Naive thymus-derived CD8-positive, alpha-beta T cell (primary cell): ENCODE results near the gene MDFIC. TPM values are rescaled to one million over a fixed set of nuclear protein-coding genes. Genes with fewer than 3 reads are reported as not detected.

Source experiments
- ATAC-seq, 2 donors: fragments of 150-1000 bp; cut with Tn5 transposase in 1 of 2; sonication (Bioruptor Pico), chemical (Tn5 transposase) in 1 of 2; 1 replicate in 1 of 2; 2 replicates in 1 of 2; pipeline ENCODE4 v1.10.0; 2021; ENCODE audit warnings: mild to moderate bottlenecking in 2 of 2, moderate library complexity in 2 of 2
- POLR2A ChIA-PET: fragments of 350-600 bp; sonication (Branson Sonifier 250); formaldehyde crosslinking; loops from one replicate; lab custom pipeline; 2021; ENCODE audit warnings: antibody characterized with exemption; lab: Charles Lee
- DNase-seq, 10 donors: peaks; one replicate each; pipeline versions ENCODE4 v3.0.0 to v3.0.0-alpha.2; 2020 to 2022
- H3K27ac Mint-ChIP-seq, 10 donors: one replicate each; pipeline ENCODE4 v1.8.0; 2020 to 2022; ENCODE audit warnings: mild to moderate bottlenecking in 10 of 10, mixed read lengths in 10 of 10, moderate library complexity in 4 of 10, inconsistent platforms in 1 of 10
- H3K27me3 Mint-ChIP-seq, 5 donors: one replicate each; pipeline ENCODE4 v1.8.0; 2021 to 2022; ENCODE audit warnings: mixed read lengths in 5 of 5
- H3K36me3 Mint-ChIP-seq, 3 donors: one replicate each; pipeline ENCODE4 v1.8.0; 2020 to 2022; ENCODE audit warnings: mixed read lengths in 3 of 3, mild to moderate bottlenecking in 2 of 3, inconsistent platforms in 1 of 3
- H3K4me1 Mint-ChIP-seq, 4 donors: one replicate each; pipeline ENCODE4 v1.8.0; 2021 to 2022; ENCODE audit warnings: mixed read lengths in 4 of 4
- H3K4me3 Mint-ChIP-seq, 10 donors: one replicate each; pipeline ENCODE4 v1.8.0; 2020 to 2022; ENCODE audit warnings: mild to moderate bottlenecking in 10 of 10, mixed read lengths in 10 of 10, moderate library complexity in 6 of 10, inconsistent platforms in 1 of 10
- H3K9me3 Mint-ChIP-seq, 9 donors: one replicate each; pipeline ENCODE4 v1.8.0; 2020 to 2022; ENCODE audit warnings: mixed read lengths in 9 of 9, mild to moderate bottlenecking in 3 of 9, inconsistent platforms in 1 of 9, moderate library complexity in 1 of 9
- polyA plus RNA-seq, 3 donors: library from polyadenylated mRNA; unstranded; fragments of 300-500 nt; fragmentation: Illumina TruSeq; gene quantifications; one replicate each; pipeline ENCODE4 v1.2.3, GENCODE V29; 2021
- total RNA-seq, 8 experiments: library from RNA in 2 of 8; stranded (reverse) in 2 of 8; gene quantifications; one replicate each; pipeline ENCODE4 v1.2.3 and lab custom pipeline; 2021 to 2026

Gene MDFIC
- total and polyA plus RNA-seq, 5 experiments from 2014 or later, result 22.1 to 66.5 (median 41.5) TPM

DNA sequence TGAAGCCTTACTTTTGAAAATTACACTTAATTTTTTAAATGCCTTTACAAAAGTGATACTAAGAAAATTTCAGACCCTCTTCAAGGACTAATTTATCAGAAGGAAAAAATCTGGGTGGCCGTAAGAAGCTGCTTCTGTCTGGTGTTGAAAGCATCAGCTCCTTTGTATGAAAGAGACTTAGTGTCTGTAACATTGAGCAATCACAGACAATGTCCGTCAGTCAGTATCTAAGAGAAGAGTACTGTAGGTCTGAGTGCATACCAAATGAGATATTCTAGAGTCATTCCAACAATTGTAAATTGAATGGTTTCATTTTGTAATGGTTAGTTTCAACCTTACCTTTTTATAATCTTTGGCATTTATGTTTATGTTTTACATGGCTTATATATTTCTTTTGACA, 11.1 kb upstream of the MDFIC start:
- peaks cover 0 to 1% (median under 1%) of the 10 kb centered on the region in 4 donors for H3K4me1 Mint-ChIP-seq
- H3K27me3 Mint-ChIP-seq, result no peaks in the 10 kb centered on the region

GRCh38 chr7:114911411-114911810, 10.5 kb upstream of the MDFIC start:
- Mint-ChIP-seq H3K36me3 (no peaks in the 10 kb centered on the region), H3K4me3 (no peak overlapping the region), H3K27ac (no peak overlapping the region), H3K27me3 (no peaks in the 10 kb centered on the region), H3K4me1 (peaks cover 3 to 7% (median 5%) of the 10 kb centered on the region in 4 donors), H3K9me3 (no peaks in the 10 kb centered on the region)
- no peak for DNase-seq
- no peak for ATAC-seq
- POLR2A ChIA-PET, result no interaction called here

More for the DNA sequence above, 11.1 kb upstream of the MDFIC start:
- DNase-seq, result no peak
- Mint-ChIP-seq H3K36me3 (no peaks in the 10 kb centered on the region), H3K9me3 (no peaks in the 10 kb centered on the region), H3K4me3 (no peak overlapping the region), H3K27ac (no peak overlapping the region)
- ATAC-seq, result no peak
- POLR2A ChIA-PET, result no interaction called here

DNA sequence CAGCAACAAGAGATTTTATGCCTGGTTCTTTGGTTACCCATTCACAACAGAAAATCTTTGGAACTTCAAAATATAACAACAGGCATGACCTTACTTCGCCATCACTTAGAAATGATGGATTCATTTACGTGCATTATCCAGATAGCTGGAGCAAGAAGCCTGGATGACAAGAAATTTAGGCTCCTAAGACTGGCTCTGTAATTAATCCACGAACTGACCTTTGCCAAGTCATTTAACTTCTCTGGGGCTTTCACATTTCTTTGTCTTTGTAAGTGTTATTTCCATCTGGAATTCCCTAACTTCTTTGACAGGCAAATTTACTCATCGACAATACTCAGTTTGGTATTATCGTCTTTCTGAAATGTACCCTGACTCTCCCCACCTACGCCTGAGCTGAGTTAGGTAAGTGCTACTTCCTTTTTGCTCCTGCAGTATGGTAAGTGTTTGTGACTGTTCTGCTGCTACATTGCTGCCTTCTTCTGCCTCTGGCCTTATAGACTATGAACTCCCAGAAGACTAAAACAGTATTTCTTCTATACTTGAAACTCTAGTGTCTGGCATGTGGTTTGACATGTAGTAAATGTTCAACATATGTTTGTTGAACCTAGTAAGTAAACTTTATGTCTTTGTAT, 5.5 kb upstream of the MDFIC start:
- H3K27me3 Mint-ChIP-seq, result no peaks in the 10 kb centered on the region
- H3K36me3 Mint-ChIP-seq, result no peaks in the 10 kb centered on the region
- POLR2A ChIA-PET, result no interaction called here
- peak overlapping the region in 9 of 10 donors; percentile 8 to 74 (median 28) for H3K4me3 Mint-ChIP-seq
- no peaks in the 10 kb centered on the region for H3K9me3 Mint-ChIP-seq
- DNase-seq (no peak), ATAC-seq (peak; percentile 66 to 70)
- peak overlapping the region in 8 of 10 donors; percentile 54 to 94 (median 75) for H3K27ac Mint-ChIP-seq
- peaks cover 11 to 27% (median 18%) of the 10 kb centered on the region in 4 donors for H3K4me1 Mint-ChIP-seq

DNA sequence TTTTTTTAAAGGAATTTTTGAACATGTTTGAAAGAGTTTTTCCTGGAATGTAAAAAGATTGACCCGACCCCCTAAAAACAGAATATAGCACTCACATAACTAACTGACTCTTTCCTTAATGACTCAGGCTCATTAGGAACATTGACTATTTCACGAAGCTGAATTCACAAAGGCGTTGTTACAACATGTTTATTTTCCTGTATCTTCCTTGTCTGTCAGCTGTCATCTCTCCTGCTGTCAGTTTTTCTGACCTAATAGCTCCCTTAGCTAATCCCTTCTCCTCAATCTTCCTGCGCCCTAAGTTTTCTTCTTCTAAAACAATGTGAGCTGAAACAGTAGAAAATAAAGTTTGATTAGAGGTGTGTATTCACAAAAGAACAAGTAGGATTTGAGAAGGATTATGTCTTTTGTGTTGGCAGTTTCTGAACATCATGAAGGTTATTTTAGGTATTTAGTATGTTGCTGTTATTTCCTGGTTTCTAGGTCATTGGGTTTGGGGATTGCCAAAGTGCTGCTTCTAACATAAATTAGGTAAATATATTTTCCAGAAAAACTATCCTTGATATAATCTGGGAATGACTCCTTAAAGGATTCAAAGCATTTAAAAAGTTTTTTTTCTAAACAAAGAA, 4.6 kb upstream of the MDFIC start:
- Mint-ChIP-seq H3K4me1 (peaks cover 16 to 30% (median 24%) of the 10 kb centered on the region in 4 donors), H3K36me3 (no peaks in the 10 kb centered on the region), H3K27ac (peak overlapping the region in 5 of 10 donors; percentile 9 to 80 (median 66)), H3K27me3 (no peaks in the 10 kb centered on the region), H3K9me3 (no peaks in the 10 kb centered on the region), H3K4me3 (no peak overlapping the region)
- ATAC-seq (no peak), DNase-seq (no peak)
- POLR2A ChIA-PET, result no interaction called here

GRCh38 chr7:114919587-114919986, 2.3 kb upstream of the MDFIC start:
- Mint-ChIP-seq H3K36me3 (no peaks in the 10 kb centered on the region), H3K4me1 (peaks cover 16 to 42% (median 36%) of the 10 kb centered on the region in 4 donors), H3K4me3 (no peak overlapping the region), H3K27ac (peak overlapping the region in 8 of 10 donors; percentile 18 to 64 (median 51)), H3K9me3 (no peaks in the 10 kb centered on the region), H3K27me3 (no peaks in the 10 kb centered on the region)
- DNase-seq (no peak), ATAC-seq (no peak)
- POLR2A ChIA-PET, result no interaction called here

GRCh38 chr7:114921631-114922025, 266 bp upstream of the MDFIC start:
- ATAC-seq (no peak), DNase-seq (no peak)
- H3K9me3 Mint-ChIP-seq, result no peaks in the 10 kb centered on the region
- H3K4me3 Mint-ChIP-seq, result peak overlapping the region; percentile 87 to 97 (median 92)
- POLR2A ChIA-PET, result no interaction called here
- H3K36me3 Mint-ChIP-seq, result no peaks in the 10 kb centered on the region
- no peaks in the 10 kb centered on the region for H3K27me3 Mint-ChIP-seq
- H3K4me1 Mint-ChIP-seq, result peaks cover 17 to 52% (median 44%) of the 10 kb centered on the region in 4 donors
- H3K27ac Mint-ChIP-seq, result peak overlapping the region in 9 of 10 donors; percentile 89 to 94 (median 92)

GRCh38 chr7:114922652-114923402, 933 bp downstream of the MDFIC start:
- H3K9me3 Mint-ChIP-seq, result no peaks in the 10 kb centered on the region
- peak overlapping the region; percentile 88 to 97 (median 92) for H3K4me3 Mint-ChIP-seq
- peak overlapping the region; percentile 72 to 98 (median 93) for H3K27ac Mint-ChIP-seq
- peak; percentile 79 to 80 for ATAC-seq
- peak; percentile 16 to 74 (median 37) for DNase-seq
- H3K27me3 Mint-ChIP-seq, result no peaks in the 10 kb centered on the region
- peaks cover 16 to 49% (median 40%) of the 10 kb centered on the region in 4 donors for H3K4me1 Mint-ChIP-seq
- H3K36me3 Mint-ChIP-seq, result no peaks in the 10 kb centered on the region
- POLR2A ChIA-PET, result interaction anchor here (1.5 kb wide), 2 partner anchors 9 to 57 kb away, joined by 4 read pairs; no protein-coding TSS in a partner anchor

DNA sequence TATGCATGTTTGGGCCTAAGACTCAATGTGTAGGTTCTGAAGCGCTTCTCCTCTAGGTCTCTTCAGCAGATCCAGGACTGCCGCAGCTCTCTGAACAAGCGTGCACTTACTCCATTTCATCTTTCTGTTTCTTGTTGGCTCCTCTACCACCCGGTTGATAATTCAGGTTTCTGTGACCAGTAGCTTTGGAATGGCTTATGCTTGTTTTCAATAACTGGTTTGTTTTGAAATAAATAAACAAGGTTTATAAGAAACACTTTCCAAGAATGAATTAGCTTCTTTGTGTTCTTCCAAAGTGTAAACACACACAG, 1.5 kb downstream of the MDFIC start:
- H3K4me1 Mint-ChIP-seq, result peaks cover 16 to 44% (median 40%) of the 10 kb centered on the region in 4 donors
- no peaks in the 10 kb centered on the region for H3K36me3 Mint-ChIP-seq
- H3K27me3 Mint-ChIP-seq, result no peaks in the 10 kb centered on the region
- peak in 1 of 10 donors; percentile 5 for DNase-seq
- ATAC-seq, result peak; percentile 52 to 62
- H3K9me3 Mint-ChIP-seq, result no peaks in the 10 kb centered on the region
- POLR2A ChIA-PET, result interaction anchor here (1.5 kb wide), 2 partner anchors 8 to 57 kb away, joined by 4 read pairs; no protein-coding TSS in a partner anchor
- H3K4me3 Mint-ChIP-seq, result peak overlapping the region; percentile 85 to 97 (median 92)
- peak overlapping the region; percentile 44 to 98 (median 93) for H3K27ac Mint-ChIP-seq

DNA sequence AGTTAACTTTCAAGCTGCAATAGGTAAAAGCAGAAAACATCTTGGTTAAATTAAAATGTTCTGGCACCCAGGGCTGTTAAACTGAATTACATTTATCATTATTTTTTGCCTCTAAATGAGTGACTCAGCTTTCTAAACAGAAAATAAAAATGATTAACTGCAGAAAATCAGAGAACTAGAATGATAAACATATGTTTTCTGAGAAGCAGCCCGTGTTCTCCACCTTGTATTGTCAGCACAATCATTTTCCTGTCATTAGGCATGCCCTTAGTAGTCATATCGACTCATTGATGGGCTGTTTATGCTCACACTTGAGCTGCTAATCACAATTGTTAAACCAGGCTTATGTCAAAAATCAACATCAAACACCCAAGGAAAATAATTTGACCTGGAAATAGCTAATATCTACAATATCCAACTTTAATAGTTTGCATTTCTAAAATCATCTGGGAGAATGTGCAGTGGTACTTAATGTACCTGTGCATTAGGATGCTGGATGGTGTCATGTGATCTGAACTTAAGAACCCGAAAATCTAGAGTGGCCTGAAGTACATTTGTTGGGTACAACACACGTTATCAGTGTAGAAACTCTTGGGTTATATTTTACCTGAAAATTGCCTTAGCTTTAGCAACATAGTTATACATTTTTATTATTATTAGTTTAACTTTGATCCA, 2.3 kb downstream of the MDFIC start:
- no peaks in the 10 kb centered on the region for H3K36me3 Mint-ChIP-seq
- peaks cover 16 to 44% (median 40%) of the 10 kb centered on the region in 4 donors for H3K4me1 Mint-ChIP-seq
- POLR2A ChIA-PET, result interaction anchor here (0.6 to 1.5 kb wide), 2 partner anchors 8 to 68 kb away, joined by 3 to 4 read pairs; no protein-coding TSS in a partner anchor
- H3K27me3 Mint-ChIP-seq, result no peaks in the 10 kb centered on the region
- DNase-seq, result no peak
- no peaks in the 10 kb centered on the region for H3K9me3 Mint-ChIP-seq
- no peak for ATAC-seq
- peak overlapping the region; percentile 24 to 98 (median 92) for H3K27ac Mint-ChIP-seq
- peak overlapping the region; percentile 85 to 97 (median 92) for H3K4me3 Mint-ChIP-seq

DNA sequence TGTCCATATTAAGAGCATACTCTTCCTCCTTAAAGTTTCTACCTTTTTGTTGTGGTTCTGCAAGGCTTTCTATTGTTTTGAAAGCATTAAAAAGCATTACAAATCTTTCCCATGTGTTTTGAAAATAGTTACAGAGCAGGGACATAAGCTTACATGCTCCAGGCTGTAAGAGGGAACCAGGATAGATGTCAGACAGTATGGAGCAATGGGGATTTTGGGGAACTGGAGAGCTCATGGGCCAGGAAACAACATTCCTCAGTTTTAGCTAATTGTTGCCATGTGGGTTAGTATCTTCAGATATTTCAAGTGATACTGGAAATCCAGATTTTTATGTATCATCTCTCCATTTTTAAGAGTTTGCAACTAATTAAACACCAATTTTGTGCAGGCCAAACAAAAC, 3.5 kb downstream of the MDFIC start:
- ATAC-seq, result no peak
- H3K4me1 Mint-ChIP-seq, result peaks cover 16 to 41% (median 40%) of the 10 kb centered on the region in 4 donors
- DNase-seq, result no peak
- POLR2A ChIA-PET, result no interaction called here
- H3K4me3 Mint-ChIP-seq, result peak overlapping the region; percentile 9 to 79 (median 71)
- H3K36me3 Mint-ChIP-seq, result no peaks in the 10 kb centered on the region
- H3K27me3 Mint-ChIP-seq, result no peaks in the 10 kb centered on the region
- no peaks in the 10 kb centered on the region for H3K9me3 Mint-ChIP-seq
- peak overlapping the region in 9 of 10 donors; percentile 2 to 94 (median 72) for H3K27ac Mint-ChIP-seq

DNA sequence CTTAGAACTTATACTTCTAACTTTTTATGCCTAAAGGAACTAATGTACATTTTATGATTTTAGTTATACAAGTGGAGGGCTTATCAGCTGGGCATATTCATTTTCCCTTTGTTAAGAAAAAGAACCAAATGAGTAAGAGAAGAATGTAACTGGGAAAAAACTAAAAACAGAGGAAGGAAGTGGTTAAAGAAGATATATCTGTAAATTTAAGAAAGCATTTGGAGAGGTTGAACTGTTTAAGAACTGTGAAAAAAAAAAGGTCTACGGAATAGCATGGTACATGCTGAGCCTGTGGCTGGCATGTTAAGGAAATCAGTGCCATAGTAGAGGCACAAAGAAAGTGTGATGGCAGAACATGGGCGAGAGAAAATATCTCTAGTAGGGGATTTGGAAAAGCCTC, 6.2 kb downstream of the MDFIC start:
- no peak overlapping the region for H3K27ac Mint-ChIP-seq
- H3K27me3 Mint-ChIP-seq, result no peaks in the 10 kb centered on the region
- H3K9me3 Mint-ChIP-seq, result no peaks in the 10 kb centered on the region
- POLR2A ChIA-PET, result no interaction called here
- DNase-seq (no peak), ATAC-seq (no peak)
- no peak overlapping the region for H3K4me3 Mint-ChIP-seq
- H3K36me3 Mint-ChIP-seq, result no peaks in the 10 kb centered on the region
- peaks cover 25 to 58% (median 46%) of the 10 kb centered on the region in 4 donors for H3K4me1 Mint-ChIP-seq

- Mint-ChIP-seq H3K27ac (no peak overlapping the region), H3K9me3 (no peaks in the 10 kb centered on the region), H3K4me1 (peaks cover 24 to 61% (median 43%) of the 10 kb centered on the region in 4 donors), H3K36me3 (peaks cover 0 to 4% (median 0%) of the 10 kb centered on the region in 3 donors), H3K27me3 (no peaks in the 10 kb centered on the region), H3K4me3 (no peak overlapping the region)
- DNase-seq, result no peak
- no peak for ATAC-seq
- POLR2A ChIA-PET, result no interaction called here
Measured at GRCh38 chr7:114929570-114929969, 7.7 kb downstream of the MDFIC start.
